Mononuclear cell (primary cell): ENCODE measurements around the gene SPTAN1. TPM values are rescaled to one million over a fixed set of nuclear protein-coding genes. Genes with fewer than 3 reads are reported as not detected.

Source experiments
- H3K27me3 ChIP-seq: 2 replicates; pipeline ENCODE4 v1.6.0; 2011; ENCODE audit warnings: low read length, control low read depth; ENCODE audit not compliant: insufficient read depth
- H3K4me1 ChIP-seq: 2 replicates; pipeline ENCODE4 v1.5.1; 2011; ENCODE audit warnings: mild to moderate bottlenecking, low read length, control low read depth; ENCODE audit not compliant: insufficient read depth
- H3K4me3 ChIP-seq: 2 replicates; pipeline ENCODE4 v1.5.1; 2011; ENCODE audit warnings: mild to moderate bottlenecking, low read length, moderate library complexity
- H3K9me3 ChIP-seq: 2 replicates; pipeline ENCODE4 v1.5.1; 2011; ENCODE audit warnings: low read depth, mild to moderate bottlenecking, control low read depth, low read length
- total RNA-seq: library from RNA; depleted of rRNA; stranded (reverse); fragments of >200 nt; gene quantifications from one replicate; pipeline ENCODE4 v1.2.3, GENCODE V29; 2012

The SPTAN1 gene
- total RNA-seq, 1 donor, result 200 TPM

- H3K4me1 ChIP-seq, result no peaks in the 10 kb centered on the region
- H3K9me3 ChIP-seq, result no peaks in the 10 kb centered on the region
- no peak overlapping the region for H3K4me3 ChIP-seq
- H3K27me3 ChIP-seq, result no peaks in the 10 kb centered on the region
Measured at GRCh38 chr9:128610897-128611296, 58.5 kb downstream of the SPTAN1 start.

- H3K27me3 ChIP-seq, result no peaks in the 10 kb centered on the region
- H3K4me3 ChIP-seq, result no peak overlapping the region
- H3K4me1 ChIP-seq, result no peaks in the 10 kb centered on the region
- no peaks in the 10 kb centered on the region for H3K9me3 ChIP-seq
Measured at GRCh38 chr9:128611600-128612394, 59.4 kb downstream of the SPTAN1 start.

- Histone ChIP-seq H3K4me3 (no peak overlapping the region), H3K4me1 (no peaks in the 10 kb centered on the region), H3K27me3 (no peaks in the 10 kb centered on the region)
Measured at GRCh38 chr9:128614728-128615127, 62.3 kb downstream of the SPTAN1 start.

GRCh38 chr9:128615571-128615970, 63.2 kb downstream of the SPTAN1 start:
- H3K4me1 ChIP-seq, result no peaks in the 10 kb centered on the region
- H3K4me3 ChIP-seq, result no peak overlapping the region
- no peaks in the 10 kb centered on the region for H3K27me3 ChIP-seq
- no peaks in the 10 kb centered on the region for H3K9me3 ChIP-seq

More at GRCh38 chr9:128614728-128615127, 62.3 kb downstream of the SPTAN1 start:
- H3K9me3 ChIP-seq, result no peaks in the 10 kb centered on the region

GRCh38 chr9:128617943-128618342, 65.6 kb downstream of the SPTAN1 start:
- Histone ChIP-seq H3K27me3 (no peaks in the 10 kb centered on the region), H3K4me3 (no peak overlapping the region), H3K9me3 (no peaks in the 10 kb centered on the region), H3K4me1 (no peaks in the 10 kb centered on the region)

- Histone ChIP-seq H3K4me3 (no peak overlapping the region), H3K9me3 (no peaks in the 10 kb centered on the region), H3K4me1 (no peaks in the 10 kb centered on the region), H3K27me3 (no peaks in the 10 kb centered on the region)
Measured at GRCh38 chr9:128619127-128619526, 66.7 kb downstream of the SPTAN1 start.

GRCh38 chr9:128619779-128620178, 67.4 kb downstream of the SPTAN1 start:
- no peaks in the 10 kb centered on the region for H3K4me1 ChIP-seq

GRCh38 chr9:128621730-128622455, 69.5 kb downstream of the SPTAN1 start:
- no peaks in the 10 kb centered on the region for H3K9me3 ChIP-seq
- no peaks in the 10 kb centered on the region for H3K27me3 ChIP-seq
- no peaks in the 10 kb centered on the region for H3K4me1 ChIP-seq
- no peak overlapping the region for H3K4me3 ChIP-seq

More at GRCh38 chr9:128619779-128620178, 67.4 kb downstream of the SPTAN1 start:
- H3K9me3 ChIP-seq, result no peaks in the 10 kb centered on the region
- no peaks in the 10 kb centered on the region for H3K27me3 ChIP-seq
- no peak overlapping the region for H3K4me3 ChIP-seq

- Histone ChIP-seq H3K4me1 (no peaks in the 10 kb centered on the region), H3K27me3 (no peaks in the 10 kb centered on the region), H3K4me3 (no peak overlapping the region), H3K9me3 (no peaks in the 10 kb centered on the region)
Measured at GRCh38 chr9:128624566-128624965, 72.2 kb downstream of the SPTAN1 start.

GRCh38 chr9:128625391-128626146, 73.2 kb downstream of the SPTAN1 start:
- Histone ChIP-seq H3K9me3 (no peaks in the 10 kb centered on the region), H3K27me3 (no peaks in the 10 kb centered on the region), H3K4me3 (no peak overlapping the region), H3K4me1 (no peaks in the 10 kb centered on the region)

- H3K4me1 ChIP-seq, result no peaks in the 10 kb centered on the region
- no peaks in the 10 kb centered on the region for H3K9me3 ChIP-seq
- H3K4me3 ChIP-seq, result no peak overlapping the region
- no peaks in the 10 kb centered on the region for H3K27me3 ChIP-seq
Measured at GRCh38 chr9:128626181-128626580, 73.8 kb downstream of the SPTAN1 start.

GRCh38 chr9:128627127-128627715, 74.8 kb downstream of the SPTAN1 start:
- H3K4me1 ChIP-seq, result no peaks in the 10 kb centered on the region
- no peaks in the 10 kb centered on the region for H3K9me3 ChIP-seq
- no peaks in the 10 kb centered on the region for H3K27me3 ChIP-seq
- no peak overlapping the region for H3K4me3 ChIP-seq

- Histone ChIP-seq H3K4me3 (no peak overlapping the region), H3K27me3 (no peaks in the 10 kb centered on the region), H3K4me1 (no peaks in the 10 kb centered on the region), H3K9me3 (no peaks in the 10 kb centered on the region)
Measured at GRCh38 chr9:128627906-128628305, 75.5 kb downstream of the SPTAN1 start.

- Histone ChIP-seq H3K27me3 (no peaks in the 10 kb centered on the region), H3K4me1 (no peaks in the 10 kb centered on the region), H3K9me3 (no peaks in the 10 kb centered on the region), H3K4me3 (no peak overlapping the region)
Measured at GRCh38 chr9:128628471-128629048, 76.2 kb downstream of the SPTAN1 start.
